NCI-H345 (cell line): ENCODE results near the gene TRABD.
A peak's percentile ranks its signal among the peaks of the same experiment; 100 is the strongest.

ENCODE experiments used
- DNase-seq: peaks from one replicate; lab custom pipeline; 2025; lab: John Stamatoyannopoulos, UW

The TRABD gene

GRCh38 chr22:50189184-50189848 is 3.6 kb downstream of the TRABD start:
- peak; percentile 71 for DNase-seq

GRCh38 chr22:50189849-50190181 is 4.1 kb downstream of the TRABD start:
- DNase-seq = peak; percentile 60

GRCh38 chr22:50190182-50190940 is 4.6 kb downstream of the TRABD start:
- DNase-seq = peak; percentile 65

- no peak for DNase-seq
These were observed 5.4 kb downstream of the TRABD start for GRCh38 chr22:50190941-50191741.

- DNase-seq = no peak
These were observed 6.9 kb downstream of the TRABD start for GRCh38 chr22:50192436-50193204.

GRCh38 chr22:50193621-50194020 is 7.9 kb downstream of the TRABD start:
- no peak for DNase-seq

- DNase-seq = no peak
These were observed 8.5 kb downstream of the TRABD start for GRCh38 chr22:50194037-50194805.

- DNase-seq = no peak
These were observed 10.5 kb downstream of the TRABD start for GRCh38 chr22:50196256-50196655.

GRCh38 chr22:50197000-50197800 is 11.5 kb downstream of the TRABD start:
- DNase-seq = no peak

GRCh38 chr22:50197856-50198623 is 12.3 kb downstream of the TRABD start:
- DNase-seq = no peak

- DNase-seq = no peak
These were observed 12.9 kb downstream of the TRABD start for GRCh38 chr22:50198624-50199017.

- no peak for DNase-seq
These were observed 13.6 kb downstream of the TRABD start for GRCh38 chr22:50199251-50199721.

GRCh38 chr22:50199829-50200460 is 14.2 kb downstream of the TRABD start:
- DNase-seq = peak; percentile 32

- peak; percentile 84 for DNase-seq
These were observed 14.9 kb downstream of the TRABD start, which contains the start of gene SELENOO for GRCh38 chr22:50200461-50201190. Gene SELENOO (plus strand): TSS chr22:50201011. CDS start chr22:50201037, 26 bp downstream.

- no peak for DNase-seq
These were observed 15.7 kb downstream of the TRABD start for GRCh38 chr22:50201191-50202129.

- DNase-seq = no peak
These were observed 16.5 kb downstream of the TRABD start for GRCh38 chr22:50202130-50202666.

- no peak for DNase-seq
These were observed 17.6 kb downstream of the TRABD start for GRCh38 chr22:50203288-50203687.
